HG02763 (cell line): ENCODE data around the gene KIAA0513.

ENCODE experiments used
- ATAC-seq: cut with Tn5 transposase; IDR thresholded peaks from one replicate; pipeline ENCODE4 v1.9.1; 2021; ENCODE audit warnings: mild to moderate bottlenecking, moderate library complexity; ENCODE audit not compliant: unreplicated experiment

The KIAA0513 gene

DNA sequence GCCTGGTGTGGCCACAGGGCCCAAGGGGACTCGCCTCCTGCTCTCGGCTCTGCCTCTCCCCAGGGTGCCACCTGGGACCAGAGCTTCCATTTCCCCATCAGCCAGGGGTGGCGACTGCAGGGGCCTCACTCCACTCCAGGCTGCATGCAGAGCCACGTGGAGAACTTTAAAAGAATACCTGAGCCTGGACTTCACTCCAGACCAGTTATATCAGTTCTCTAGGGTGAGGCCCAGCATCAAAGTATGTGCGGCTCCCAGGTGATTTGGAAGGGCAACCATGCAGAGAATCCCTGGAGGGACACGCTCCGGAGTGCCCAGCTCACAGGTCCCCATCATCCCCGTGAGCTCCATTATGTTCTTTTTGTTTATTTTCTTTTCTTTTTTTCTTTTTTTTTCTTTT, 39.8 kb downstream of the KIAA0513 start:
- no peak for ATAC-seq

GRCh38 chr16:85068746-85069145, 41.2 kb downstream of the KIAA0513 start:
- no peak for ATAC-seq

GRCh38 chr16:85069171-85069570, 41.6 kb downstream of the KIAA0513 start:
- no peak for ATAC-seq

GRCh38 chr16:85072076-85072860, 44.7 kb downstream of the KIAA0513 start:
- no peak for ATAC-seq

DNA sequence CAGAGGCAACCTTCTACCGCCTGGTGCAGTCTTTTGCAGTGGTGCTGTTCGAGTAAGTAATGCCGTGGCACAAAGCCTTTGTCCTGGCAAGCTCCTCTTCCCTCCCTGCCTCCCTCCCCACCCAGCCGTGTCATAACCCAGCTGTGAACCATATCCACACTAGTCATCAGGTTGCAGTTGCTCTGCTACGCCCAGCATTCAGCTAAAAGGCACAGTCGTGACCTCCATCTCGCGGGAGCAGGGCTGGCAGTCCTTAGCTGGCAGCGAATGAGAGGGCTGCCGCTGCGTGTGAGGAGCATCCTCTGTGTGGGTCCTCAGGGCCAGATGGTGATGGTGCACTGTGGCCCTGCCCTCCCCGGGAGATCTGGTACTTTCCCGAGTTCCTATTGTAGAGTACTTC, 45.4 kb downstream of the KIAA0513 start:
- ATAC-seq: no peak

DNA sequence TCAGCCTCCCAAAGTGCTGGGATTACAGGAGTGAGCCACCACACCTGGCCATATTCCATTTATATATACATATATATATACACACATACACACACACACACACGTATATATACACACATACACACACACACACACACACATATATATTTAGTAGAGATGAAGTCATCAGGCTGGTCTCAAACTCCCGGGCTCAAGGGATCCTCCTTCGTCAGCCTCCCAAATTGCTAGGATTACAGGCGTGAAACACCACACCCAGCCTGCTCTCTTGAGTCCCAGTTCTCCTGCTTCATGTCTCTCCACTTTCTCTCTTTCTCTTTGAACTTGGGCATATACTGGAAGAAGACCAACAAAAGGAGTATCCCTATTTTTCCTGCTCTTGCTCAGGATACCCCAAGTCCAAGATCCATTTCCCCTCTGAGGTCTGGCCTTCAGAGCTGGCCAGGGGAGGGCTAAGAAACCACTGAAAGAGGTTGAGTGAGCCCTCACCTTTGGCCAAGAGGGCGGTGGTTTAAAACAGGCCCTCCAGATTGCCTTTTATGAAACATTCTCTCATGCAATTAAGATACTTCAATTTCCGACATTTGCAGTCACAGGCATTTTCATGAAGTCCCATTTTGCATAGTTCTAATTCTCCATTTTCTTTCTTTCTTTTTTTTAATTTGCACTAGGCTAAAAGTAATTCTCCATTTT, 46.8 kb downstream of the KIAA0513 start:
- no peak for ATAC-seq

DNA sequence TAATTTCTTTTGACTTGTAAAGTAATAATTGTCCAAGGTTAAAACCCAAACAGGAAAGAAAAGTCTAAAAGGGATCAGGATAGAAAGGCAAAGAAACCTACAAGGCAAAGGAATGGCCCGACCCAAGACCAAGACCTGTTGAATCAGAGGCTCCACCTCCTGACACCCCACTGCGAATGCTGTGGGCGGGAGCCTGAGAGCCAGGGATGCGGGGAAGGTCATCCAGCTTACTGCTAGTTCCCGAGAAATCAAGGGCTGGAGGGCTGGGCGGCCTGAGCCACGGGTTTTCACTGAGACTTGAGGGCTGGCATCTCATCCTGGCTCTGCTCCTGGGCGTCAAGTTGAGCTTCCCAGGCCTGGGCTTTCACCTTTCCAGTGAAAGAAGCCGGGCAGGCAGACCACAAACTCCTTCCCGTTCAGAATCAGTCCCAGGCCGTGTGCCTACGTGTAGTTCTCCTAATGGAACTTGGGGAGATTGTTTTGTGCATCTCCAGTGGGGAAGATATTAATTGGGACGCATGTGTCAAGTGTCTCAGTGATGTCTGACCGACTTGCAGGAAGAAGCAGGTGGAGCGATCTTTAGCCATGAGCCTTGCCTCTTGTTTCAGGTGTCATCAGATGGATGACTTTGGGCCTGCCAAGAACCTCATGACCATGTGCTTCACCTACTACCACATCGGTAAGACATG, 47.8 kb downstream of the KIAA0513 start:
- ATAC-seq: no peak

DNA sequence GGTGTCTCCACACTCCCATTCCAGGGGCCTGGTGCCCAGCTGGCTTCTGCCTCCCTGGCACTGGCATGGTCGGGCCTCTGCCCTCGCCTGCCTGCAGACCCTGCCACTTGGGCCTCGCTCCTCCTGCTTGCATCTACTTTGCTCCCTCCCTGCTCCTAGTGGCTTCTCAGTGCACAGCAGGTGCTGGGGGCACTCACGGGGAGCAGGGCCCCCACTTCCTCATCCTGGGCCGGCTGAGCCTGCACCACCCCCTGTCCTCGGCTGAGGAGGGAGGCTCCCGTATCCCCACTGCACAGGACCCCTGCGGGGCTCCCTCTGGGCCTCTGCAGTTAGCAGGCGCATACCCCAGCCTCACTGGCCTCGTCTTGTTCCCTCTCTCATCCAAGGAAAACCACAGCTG, 49.4 kb downstream of the KIAA0513 start:
- no peak for ATAC-seq

DNA sequence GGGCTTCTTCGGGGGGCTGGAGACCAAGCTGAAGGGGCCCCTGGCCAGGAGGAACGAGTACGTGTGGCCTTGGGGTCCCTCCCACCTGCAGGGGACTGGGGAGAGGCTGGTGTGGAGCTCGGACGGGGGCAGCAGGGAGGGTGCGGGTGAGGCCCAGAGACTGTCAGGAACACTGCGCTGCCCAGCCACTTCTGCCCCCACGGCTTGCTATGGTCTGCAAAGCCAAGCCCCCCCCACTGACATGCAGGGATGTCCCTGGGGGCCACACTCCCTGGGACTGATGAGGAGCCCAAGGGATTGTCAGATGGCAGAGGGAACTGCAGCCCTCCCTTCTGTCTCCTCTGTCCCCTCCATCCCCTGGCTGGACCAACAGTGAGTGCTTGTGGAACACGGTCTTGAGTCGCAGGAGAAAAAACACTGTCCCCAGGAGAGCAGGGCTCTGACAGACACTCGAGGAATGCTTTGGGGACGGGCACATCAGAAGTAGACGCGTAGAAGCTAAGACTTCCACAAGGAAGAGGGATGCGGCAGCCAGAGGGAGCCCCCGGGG, 50.1 kb downstream of the KIAA0513 start:
- ATAC-seq: no peak

GRCh38 chr16:85078226-85078625, 50.6 kb downstream of the KIAA0513 start:
- ATAC-seq: no peak

DNA sequence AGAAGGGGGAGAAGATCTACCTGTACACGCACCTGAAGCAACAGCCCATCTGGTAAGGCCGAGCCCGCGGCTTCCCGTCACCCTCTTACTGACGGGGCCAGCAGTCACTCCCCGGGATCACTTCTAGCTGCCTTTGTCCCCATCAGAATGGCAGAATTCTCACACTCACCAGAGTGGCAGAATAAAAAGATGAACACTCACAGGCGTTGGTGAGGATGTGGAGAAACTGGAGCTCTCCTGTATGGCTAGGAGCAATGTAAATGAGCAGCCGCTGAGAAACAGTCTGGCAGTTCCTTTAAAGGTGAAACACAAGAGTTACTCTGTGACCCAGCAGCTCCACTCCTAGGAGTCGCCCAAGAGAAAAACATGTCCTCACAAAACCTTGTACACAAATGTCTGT, 51.4 kb downstream of the KIAA0513 start:
- ATAC-seq: no peak

- ATAC-seq: no peak
These were observed 52.4 kb downstream of the KIAA0513 start for GRCh38 chr16:85079785-85080570.

- no peak for ATAC-seq
These were observed 53.4 kb downstream of the KIAA0513 start for GRCh38 chr16:85081038-85081437.

DNA sequence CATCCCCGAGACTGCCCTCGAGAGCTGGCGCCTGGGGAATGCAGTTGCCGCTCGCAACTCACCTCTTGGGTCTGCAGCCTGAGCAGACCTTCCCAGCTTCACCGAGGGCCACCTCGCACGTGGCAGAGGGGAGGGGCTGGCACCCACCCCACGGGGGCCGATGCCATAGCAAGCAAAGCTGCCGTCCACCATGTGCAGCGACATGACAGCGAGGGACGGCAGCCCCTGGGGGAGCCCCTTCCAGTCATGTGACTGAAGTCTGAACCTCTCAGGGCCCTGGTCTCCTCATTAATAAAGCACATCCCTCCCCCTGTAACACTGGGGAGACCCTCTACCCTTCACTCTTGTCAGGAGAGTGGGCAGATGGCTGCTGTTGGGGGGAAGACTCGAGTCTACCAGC, 54.2 kb downstream of the KIAA0513 start:
- ATAC-seq: no peak

- ATAC-seq: no peak
These were observed 54.8 kb downstream of the KIAA0513 start for GRCh38 chr16:85082173-85083050.

DNA sequence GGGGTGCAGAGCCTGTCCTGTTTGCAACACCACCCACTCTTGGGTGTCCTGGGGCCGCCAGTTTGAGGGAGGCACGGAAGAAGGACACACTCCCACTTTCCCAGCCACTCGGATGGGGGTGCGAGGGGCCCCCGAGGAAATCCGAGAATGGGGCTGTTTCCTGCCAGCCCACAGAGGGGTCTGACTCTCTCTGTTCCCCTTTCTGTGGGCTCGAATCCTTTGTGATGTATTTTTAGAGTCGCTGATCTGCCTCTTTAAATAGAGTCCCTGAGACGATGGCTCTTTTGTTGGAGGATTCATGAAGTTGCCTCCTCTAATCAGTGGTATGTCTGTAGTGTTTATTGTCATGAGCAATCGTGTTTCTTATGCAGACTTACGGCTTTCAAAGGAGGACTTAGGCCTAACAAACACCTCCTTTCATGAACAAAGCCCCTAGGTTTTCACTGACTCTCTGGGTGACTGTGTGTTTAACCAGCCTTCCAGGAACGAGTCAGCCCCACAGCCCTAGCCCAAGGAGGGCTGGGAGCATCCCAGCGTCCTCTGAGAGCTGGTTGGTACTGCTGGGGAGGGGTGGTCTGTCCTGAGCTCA, 55.5 kb downstream of the KIAA0513 start:
- ATAC-seq: no peak

GRCh38 chr16:85084841-85085510, 57.4 kb downstream of the KIAA0513 start:
- ATAC-seq: no peak

DNA sequence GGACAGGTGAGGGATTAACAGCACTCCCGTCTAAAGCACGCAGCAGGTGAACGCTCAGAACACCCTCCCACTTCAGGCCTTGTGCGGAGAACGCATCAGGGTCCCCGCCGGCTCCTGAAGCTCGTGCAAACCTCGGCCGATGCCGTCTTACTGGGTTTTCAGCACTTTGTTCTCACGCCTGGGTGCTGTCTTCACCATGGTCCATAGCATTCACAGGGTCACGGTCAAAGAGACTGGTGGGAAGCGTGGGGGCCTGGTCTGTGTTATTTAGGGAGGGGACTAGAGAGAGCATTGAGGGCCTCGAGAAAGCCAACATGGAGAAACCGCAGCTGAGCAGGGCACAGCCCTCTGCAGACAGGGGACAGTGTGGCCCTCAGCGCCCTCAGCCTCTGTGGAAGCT, 58.1 kb downstream of the KIAA0513 start:
- no peak for ATAC-seq
